PFSK-1 (cell line): ENCODE results near the gene COIL.

ENCODE experiments used
- FOXP2 ChIP-seq: optimal IDR thresholded peaks from 2 replicates; pipeline ENCODE3; 2011; ENCODE audit warnings: borderline replicate concordance, control low read depth, inconsistent platforms; ENCODE audit not compliant: insufficient read depth; ENCODE audit errors: extremely low read length, extremely low read depth
- POLR2AphosphoS5 ChIP-seq: IDR thresholded peaks from 2 replicates; pipeline ENCODE4 v1.6.1; 2012; ENCODE audit warnings: low read depth, mild to moderate bottlenecking, control low read depth, low read length, moderate library complexity
- SIN3A ChIP-seq: IDR thresholded peaks from 2 replicates; pipeline ENCODE4 v1.6.1; 2012; ENCODE audit warnings: mild to moderate bottlenecking, low read length, moderate library complexity, borderline replicate concordance; ENCODE audit not compliant: insufficient read depth
- TAF1 ChIP-seq: IDR thresholded peaks from 2 replicates; pipeline ENCODE4 v1.6.1; 2012; ENCODE audit warnings: low read length, control low read depth, borderline replicate concordance; ENCODE audit not compliant: insufficient read depth
- TF ChIP-seq, protein P1 (sequence below), 2 experiments: IDR thresholded peaks; 2 replicates each; pipeline versions ENCODE4 v1.6.1 to v1.8.0; 2011 to 2012; ENCODE audit warnings: low read depth in 2 of 2, low read length in 2 of 2, control low read depth in 1 of 2, inconsistent platforms in 1 of 2, mild to moderate bottlenecking in 1 of 2, moderate library complexity in 1 of 2; ENCODE audit not compliant: insufficient read depth in 1 of 2

DNA sequence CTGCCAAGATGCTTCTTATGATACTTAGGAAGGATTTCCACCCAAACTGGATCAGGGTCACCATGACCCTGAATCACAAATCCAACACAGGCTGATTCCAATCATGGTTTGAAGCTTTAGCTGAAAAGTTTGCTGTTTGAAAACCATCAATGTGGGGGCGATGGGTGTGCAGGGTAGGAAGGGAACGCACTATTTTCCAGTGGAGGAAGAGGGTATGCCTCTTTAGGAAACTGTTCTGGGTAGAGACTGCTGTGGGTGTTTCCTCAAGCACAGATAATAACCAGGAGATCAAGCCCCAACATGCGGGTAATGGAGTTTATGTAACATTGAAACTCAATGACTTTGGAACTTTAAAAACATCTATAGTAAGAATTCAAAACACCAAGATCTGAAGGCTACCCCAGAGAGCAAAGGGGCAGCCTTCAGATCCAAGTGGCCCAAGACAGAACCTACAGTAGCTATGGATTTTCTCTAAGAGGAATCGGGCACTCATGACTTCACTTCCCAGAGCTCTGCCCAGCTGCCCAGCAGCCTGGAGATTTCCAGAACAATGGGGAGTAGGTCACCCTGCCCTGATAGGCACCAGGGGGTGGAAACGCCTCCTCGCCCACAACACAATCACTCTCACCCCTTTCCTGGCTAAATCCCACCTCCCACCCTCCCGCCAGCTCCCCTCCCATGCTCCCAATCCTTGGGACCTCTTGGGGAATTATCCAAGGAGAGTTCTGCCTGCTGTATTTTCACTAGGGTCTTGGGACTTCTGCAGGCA lies 69.8 kb downstream of the COIL start:
- no peak for TF ChIP-seq TAF1
- no peak for TF ChIP-seq POLR2AphosphoS5
- TF ChIP-seq, protein P1, sequence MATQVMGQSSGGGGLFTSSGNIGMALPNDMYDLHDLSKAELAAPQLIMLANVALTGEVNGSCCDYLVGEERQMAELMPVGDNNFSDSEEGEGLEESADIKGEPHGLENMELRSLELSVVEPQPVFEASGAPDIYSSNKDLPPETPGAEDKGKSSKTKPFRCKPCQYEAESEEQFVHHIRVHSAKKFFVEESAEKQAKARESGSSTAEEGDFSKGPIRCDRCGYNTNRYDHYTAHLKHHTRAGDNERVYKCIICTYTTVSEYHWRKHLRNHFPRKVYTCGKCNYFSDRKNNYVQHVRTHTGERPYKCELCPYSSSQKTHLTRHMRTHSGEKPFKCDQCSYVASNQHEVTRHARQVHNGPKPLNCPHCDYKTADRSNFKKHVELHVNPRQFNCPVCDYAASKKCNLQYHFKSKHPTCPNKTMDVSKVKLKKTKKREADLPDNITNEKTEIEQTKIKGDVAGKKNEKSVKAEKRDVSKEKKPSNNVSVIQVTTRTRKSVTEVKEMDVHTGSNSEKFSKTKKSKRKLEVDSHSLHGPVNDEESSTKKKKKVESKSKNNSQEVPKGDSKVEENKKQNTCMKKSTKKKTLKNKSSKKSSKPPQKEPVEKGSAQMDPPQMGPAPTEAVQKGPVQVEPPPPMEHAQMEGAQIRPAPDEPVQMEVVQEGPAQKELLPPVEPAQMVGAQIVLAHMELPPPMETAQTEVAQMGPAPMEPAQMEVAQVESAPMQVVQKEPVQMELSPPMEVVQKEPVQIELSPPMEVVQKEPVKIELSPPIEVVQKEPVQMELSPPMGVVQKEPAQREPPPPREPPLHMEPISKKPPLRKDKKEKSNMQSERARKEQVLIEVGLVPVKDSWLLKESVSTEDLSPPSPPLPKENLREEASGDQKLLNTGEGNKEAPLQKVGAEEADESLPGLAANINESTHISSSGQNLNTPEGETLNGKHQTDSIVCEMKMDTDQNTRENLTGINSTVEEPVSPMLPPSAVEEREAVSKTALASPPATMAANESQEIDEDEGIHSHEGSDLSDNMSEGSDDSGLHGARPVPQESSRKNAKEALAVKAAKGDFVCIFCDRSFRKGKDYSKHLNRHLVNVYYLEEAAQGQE (IDR thresholded peaks at IDR 0.05; ENCODE audit: insufficient read depth in 1 of 2, low read depth in 2 of 2, low read length in 2 of 2), result no peak
- no peak for TF ChIP-seq SIN3A
- no peak for TF ChIP-seq FOXP2
